ENCODE data around the gene NTN5.
"Not testable (repeated sequence)": the region's sequence is repeated elsewhere in the genome, so short reads cannot be mapped to it uniquely, and the experiment has no call there.

Gene NTN5

GRCh38 chr19:48660852-48661710 lies 11.7 kb downstream of the NTN5 start:
- TF ChIP-seq CTCF (IDR thresholded peaks at IDR 0.05; ENCODE audit: low read depth, low read length), result no peak
- H3K4me1 ChIP-seq, result no peaks in the 10 kb centered on the region
- H3K36me3 ChIP-seq, result no peaks in the 10 kb centered on the region
- no peak overlapping the region for H3K4me3 ChIP-seq (ENCODE audit: low read depth, low read length)
- H3K27me3 ChIP-seq, result no peaks in the 10 kb centered on the region
- no peaks in the 10 kb centered on the region for H3K9me3 ChIP-seq
- peak; percentile 80 for DNase-seq

GRCh38 chr19:48659768-48660167 lies 13.0 kb downstream of the NTN5 start:
- Histone ChIP-seq H3K27me3 (no peaks in the 10 kb centered on the region), H3K9me3 (no peaks in the 10 kb centered on the region), H3K4me3 (ENCODE audit: low read depth, low read length) (no peak overlapping the region), H3K36me3 (no peaks in the 10 kb centered on the region), H3K4me1 (no peaks in the 10 kb centered on the region; the same call in 1 of the 2 replicates)
- DNase-seq, result no peak
- TF ChIP-seq CTCF (IDR thresholded peaks at IDR 0.05; ENCODE audit: low read depth, low read length), result no peak

GRCh38 chr19:48658483-48658882 lies 14.3 kb downstream of the NTN5 start:
- Histone ChIP-seq H3K4me3 (ENCODE audit: low read depth, low read length) (no peak overlapping the region), H3K36me3 (no peaks in the 10 kb centered on the region), H3K4me1 (no peaks in the 10 kb centered on the region; the same call in 1 of the 2 replicates), H3K9me3 (no peaks in the 10 kb centered on the region), H3K27me3 (no peaks in the 10 kb centered on the region)
- DNase-seq, result no peak
- no peak for TF ChIP-seq CTCF (IDR thresholded peaks at IDR 0.05; ENCODE audit: low read depth, low read length)

- H3K9me3 ChIP-seq; H3K4me1 ChIP-seq; H3K27me3 ChIP-seq; H3K4me3 ChIP-seq (ENCODE audit: low read depth, low read length); H3K36me3 ChIP-seq; DNase-seq: not testable (repeated sequence)
Measured at GRCh38 chr19:48657828-48658227, 15.0 kb downstream of the NTN5 start.

GRCh38 chr19:48656840-48657474 lies 15.9 kb downstream of the NTN5 start:
- Histone ChIP-seq H3K9me3 (no peaks in the 10 kb centered on the region), H3K27me3 (no peaks in the 10 kb centered on the region), H3K4me1 (no peaks in the 10 kb centered on the region; the same call in 1 of the 2 replicates), H3K36me3 (no peaks in the 10 kb centered on the region), H3K4me3 (ENCODE audit: low read depth, low read length) (no peak overlapping the region)
- DNase-seq, result no peak
- no peak for TF ChIP-seq CTCF (IDR thresholded peaks at IDR 0.05; ENCODE audit: low read depth, low read length)

GRCh38 chr19:48654299-48655059 lies 18.3 kb downstream of the NTN5 start:
- Histone ChIP-seq H3K4me3 (ENCODE audit: low read depth, low read length) (no peak overlapping the region), H3K9me3 (no peaks in the 10 kb centered on the region)
- DNase-seq, result peak; percentile 75

More at GRCh38 chr19:48654299-48655059, 18.3 kb downstream of the NTN5 start:
- Histone ChIP-seq H3K27me3 (no peaks in the 10 kb centered on the region), H3K4me1 (no peaks in the 10 kb centered on the region; the same call in 1 of the 2 replicates), H3K36me3 (no peaks in the 10 kb centered on the region)
- no peak for TF ChIP-seq CTCF (IDR thresholded peaks at IDR 0.05; ENCODE audit: low read depth, low read length)

Measured in BE2C (cell line).